Measurements from ENCODE around the gene SMTNL1. TPM values are rescaled to one million over a fixed set of nuclear protein-coding genes. Genes with fewer than 3 reads are reported as not detected.

SMTNL1 gene
- polyA plus RNA-seq, 1 of the 3 experiments (the other 2 are of a cell fraction): not detected

DNA sequence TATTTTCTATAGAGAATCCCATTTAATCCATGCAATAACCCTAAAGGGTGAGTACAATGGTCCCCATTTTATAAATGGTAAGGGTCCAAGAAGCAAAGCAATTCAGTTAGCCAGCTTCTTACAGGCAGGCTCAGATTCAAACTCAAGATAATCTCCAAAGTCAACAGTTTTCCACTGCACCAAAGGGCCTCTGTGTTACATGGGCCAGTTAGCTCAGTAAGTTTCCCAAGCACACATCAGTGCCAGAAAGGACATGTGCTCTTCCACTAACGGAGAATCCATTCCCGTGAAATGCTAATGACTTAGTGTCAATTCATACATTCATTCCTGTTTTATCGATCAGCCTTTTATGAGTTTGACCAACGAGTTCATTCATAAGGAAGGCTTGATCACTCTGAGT is 32.9 kb upstream of the SMTNL1 start:
- H3K9ac ChIP-seq: no peak overlapping the region
- DNase-seq: no peak
- H3K36me3 ChIP-seq (replicated peaks in 1 of 2; ENCODE audit: control insufficient read depth in 1 of 2, insufficient read depth in 2 of 2, low read length in 1 of 2): no peaks in the 10 kb centered on the region
- H3K4me2 ChIP-seq: no peak overlapping the region
- H3F3A ChIP-seq (replicated peaks; ENCODE audit: insufficient read depth): no peaks in the 10 kb centered on the region
- H3K9me2 ChIP-seq: no peaks in the 10 kb centered on the region
- no peak overlapping the region for H3K27ac ChIP-seq (ENCODE audit: low read depth in 2 of 2, low read length in 1 of 2)
- ChIA-PET POLR2A (interaction anchor here (0.6 kb wide), 1 partner anchor 85 kb away, joined by 3 read pairs; no protein-coding TSS in a partner anchor), CTCF (interaction anchor here (0.8 to 8.5 kb wide), 3 partner anchors 12 to 140 kb away, joined by 3 to 73 read pairs (median 4); no protein-coding TSS in a partner anchor)
- WGBS (ENCODE audit: low lambda C conversion rate): 88% methylated on average over 4 of the region's 4 CpGs
- H2AFZ ChIP-seq (ENCODE audit: low read depth): no peak overlapping the region
- no peaks in the 10 kb centered on the region for H3K79me2 ChIP-seq (ENCODE audit: insufficient read depth)
- H3K4me1 ChIP-seq (ENCODE audit: control insufficient read depth in 1 of 2, insufficient read depth in 2 of 2, low read depth in 1 of 2, low read length in 1 of 2): peaks cover 6 to 7% of the 10 kb centered on the region in 2 experiments; a peak in 2 of 4 replicates
- H3K4me3 ChIP-seq (ENCODE audit: low read depth in 2 of 2, low read length in 1 of 2): no peak overlapping the region
- TF ChIP-seq JUND (IDR thresholded peaks at IDR 0.05) (no peak), FOXJ3 (CRISPR knock-in tag; IDR thresholded peaks at IDR 0.05) (no peak), RCOR1 (IDR thresholded peaks at IDR 0.05; ENCODE audit: low read length) (no peak), PBX3 (IDR thresholded peaks at IDR 0.05) (no peak), RAD21 (IDR thresholded peaks at IDR 0.05; ENCODE audit: low read length) (no peak), CHD2 (IDR thresholded peaks at IDR 0.05; ENCODE audit: low read length, partially characterized antibody) (no peak), EP300 (IDR thresholded peaks at IDR 0.05; ENCODE audit: borderline replicate concordance in 1 of 2, low read depth in 1 of 2, low read length in 1 of 2) (no peak), NRF1 (IDR thresholded peaks at IDR 0.05; ENCODE audit: low read depth, low read length) (no peak), RXRA (IDR thresholded peaks at IDR 0.05; ENCODE audit: borderline replicate concordance, low read depth) (no peak), SIN3A (IDR thresholded peaks at IDR 0.05; ENCODE audit: borderline replicate concordance, low read depth, low read length) (no peak), SMC3 (IDR thresholded peaks at IDR 0.05; ENCODE audit: low read depth, low read length) (no peak)
- TF ChIP-seq, protein P1, sequence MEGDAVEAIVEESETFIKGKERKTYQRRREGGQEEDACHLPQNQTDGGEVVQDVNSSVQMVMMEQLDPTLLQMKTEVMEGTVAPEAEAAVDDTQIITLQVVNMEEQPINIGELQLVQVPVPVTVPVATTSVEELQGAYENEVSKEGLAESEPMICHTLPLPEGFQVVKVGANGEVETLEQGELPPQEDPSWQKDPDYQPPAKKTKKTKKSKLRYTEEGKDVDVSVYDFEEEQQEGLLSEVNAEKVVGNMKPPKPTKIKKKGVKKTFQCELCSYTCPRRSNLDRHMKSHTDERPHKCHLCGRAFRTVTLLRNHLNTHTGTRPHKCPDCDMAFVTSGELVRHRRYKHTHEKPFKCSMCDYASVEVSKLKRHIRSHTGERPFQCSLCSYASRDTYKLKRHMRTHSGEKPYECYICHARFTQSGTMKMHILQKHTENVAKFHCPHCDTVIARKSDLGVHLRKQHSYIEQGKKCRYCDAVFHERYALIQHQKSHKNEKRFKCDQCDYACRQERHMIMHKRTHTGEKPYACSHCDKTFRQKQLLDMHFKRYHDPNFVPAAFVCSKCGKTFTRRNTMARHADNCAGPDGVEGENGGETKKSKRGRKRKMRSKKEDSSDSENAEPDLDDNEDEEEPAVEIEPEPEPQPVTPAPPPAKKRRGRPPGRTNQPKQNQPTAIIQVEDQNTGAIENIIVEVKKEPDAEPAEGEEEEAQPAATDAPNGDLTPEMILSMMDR (IDR thresholded peaks at IDR 0.05): no peak
- no peaks in the 10 kb centered on the region for H3K9me3 ChIP-seq
- H3K27me3 ChIP-seq (ENCODE audit: insufficient read depth): no peaks in the 10 kb centered on the region
- H4K20me1 ChIP-seq (ENCODE audit: insufficient read depth): no peaks in the 10 kb centered on the region

GRCh38 chr11:57506522-57506921 is 30.9 kb upstream of the SMTNL1 start:
- Histone ChIP-seq H3K36me3 (replicated peaks in 1 of 2; ENCODE audit: control insufficient read depth in 1 of 2, insufficient read depth in 2 of 2, low read length in 1 of 2) (no peaks in the 10 kb centered on the region), H3K27me3 (ENCODE audit: insufficient read depth) (no peaks in the 10 kb centered on the region), H3K9ac (no peak overlapping the region), H3K27ac (ENCODE audit: low read depth in 2 of 2, low read length in 1 of 2) (no peak overlapping the region), H3K79me2 (ENCODE audit: insufficient read depth) (no peaks in the 10 kb centered on the region), H4K20me1 (ENCODE audit: insufficient read depth) (no peaks in the 10 kb centered on the region), H3K9me2 (no peaks in the 10 kb centered on the region), H3F3A (replicated peaks; ENCODE audit: insufficient read depth) (no peaks in the 10 kb centered on the region), H3K4me2 (no peak overlapping the region), H3K4me3 (ENCODE audit: low read depth in 2 of 2, low read length in 1 of 2) (no peak overlapping the region), H3K4me1 (ENCODE audit: control insufficient read depth in 1 of 2, insufficient read depth in 2 of 2, low read depth in 1 of 2, low read length in 1 of 2) (no peaks in the 10 kb centered on the region), H2AFZ (ENCODE audit: low read depth) (no peak overlapping the region), H3K9me3 (no peaks in the 10 kb centered on the region)
- CTCF ChIA-PET: interaction anchor here (0.6 to 8.5 kb wide), 7 partner anchors 14 to 156 kb away, joined by 3 to 73 read pairs (median 3); no protein-coding TSS in a partner anchor
- TF ChIP-seq MAX (IDR thresholded peaks at IDR 0.05; ENCODE audit: low read depth) (no peak), SIN3A (IDR thresholded peaks at IDR 0.05; ENCODE audit: borderline replicate concordance, low read depth, low read length) (no peak), JUND (IDR thresholded peaks at IDR 0.05) (no peak)
- no CpG with 5 or more reads among the region's 1 CpG for WGBS (ENCODE audit: low lambda C conversion rate)
- POLR2A ChIA-PET: no interaction called here
- no peak for DNase-seq

Data from SK-N-SH (cell line).